HG03520 (cell line): ENCODE measurements around the gene TOM1.
"Not testable (repeated sequence)": the region's sequence is repeated elsewhere in the genome, so short reads cannot be mapped to it uniquely, and the experiment has no call there.

Source experiments
- ATAC-seq: cut with Tn5 transposase; IDR thresholded peaks from one replicate; pipeline ENCODE4 v1.9.1; 2021; ENCODE audit warnings: mild to moderate bottlenecking, moderate library complexity; ENCODE audit not compliant: unreplicated experiment

The TOM1 gene

GRCh38 chr22:35344956-35345690 lies 45.4 kb downstream of the TOM1 start:
- no peak for ATAC-seq

DNA sequence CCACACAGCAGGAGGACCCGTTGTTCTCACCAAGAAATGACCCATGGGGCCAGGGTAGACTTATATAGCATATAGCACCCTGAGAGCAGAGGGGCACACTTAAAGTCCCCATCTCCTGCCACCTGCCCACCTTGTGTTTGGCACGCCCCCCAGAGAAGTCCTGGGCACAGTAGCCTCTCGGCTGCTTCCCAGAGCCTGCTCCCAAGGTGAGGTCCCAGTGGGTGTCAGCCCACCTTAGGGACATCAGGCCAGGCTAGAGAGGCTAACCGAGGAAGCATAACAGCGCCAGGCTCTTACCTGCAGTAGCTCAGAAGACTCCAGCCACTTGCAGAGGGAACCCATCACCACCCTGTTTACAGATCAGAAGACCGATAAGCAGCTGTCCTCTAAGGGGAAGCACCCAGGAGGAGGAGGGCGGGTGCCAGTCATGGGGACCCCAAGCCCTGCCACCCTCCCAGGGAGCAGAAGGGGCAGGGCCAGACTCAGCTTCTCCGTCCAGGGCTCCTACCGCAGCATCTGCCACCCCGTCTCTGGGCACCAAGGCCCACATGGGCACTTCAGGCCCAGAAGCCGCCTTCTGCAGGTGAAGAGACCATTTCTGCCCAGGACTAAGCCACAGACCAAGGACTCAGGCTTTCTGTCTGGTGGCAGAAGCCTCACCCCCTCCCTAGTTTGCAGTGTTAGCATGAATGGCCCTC lies 46.3 kb downstream of the TOM1 start:
- no peak for ATAC-seq

DNA sequence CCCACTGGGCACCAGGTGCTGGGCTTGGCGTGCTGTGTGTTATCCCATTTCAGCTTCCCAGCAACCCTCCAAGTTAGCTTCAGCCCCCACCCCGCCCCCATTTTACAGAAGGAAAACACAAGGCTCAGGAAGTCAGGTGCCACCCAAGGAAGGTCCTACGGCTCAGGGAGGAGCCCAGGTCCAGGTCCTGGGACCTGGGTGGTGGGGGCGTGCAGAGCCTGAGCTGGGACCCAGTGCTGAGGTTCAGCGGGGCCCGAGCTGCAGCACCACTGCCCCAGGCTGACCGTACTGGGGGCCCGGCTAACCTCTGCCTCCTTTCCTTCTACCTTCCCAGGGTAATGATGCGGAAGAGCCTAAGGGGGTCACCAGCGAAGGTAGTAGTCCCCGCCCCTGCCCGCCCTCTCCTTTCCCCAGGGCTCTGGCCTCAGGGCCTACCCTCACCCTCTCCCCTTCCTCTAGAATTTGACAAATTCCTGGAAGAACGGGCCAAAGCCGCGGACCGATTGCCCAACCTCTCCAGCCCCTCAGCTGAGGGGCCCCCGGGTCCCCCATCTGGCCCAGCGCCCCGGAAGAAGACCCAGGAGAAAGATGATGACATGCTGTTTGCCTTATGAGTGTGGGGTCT lies 47.0 kb downstream of the TOM1 start:
- ATAC-seq = no peak

GRCh38 chr22:35347462-35347861 lies 47.8 kb downstream of the TOM1 start:
- no peak for ATAC-seq

- ATAC-seq = no peak
These were observed 48.4 kb downstream of the TOM1 start for GRCh38 chr22:35348026-35348590.

GRCh38 chr22:35348703-35349102 lies 49.0 kb downstream of the TOM1 start:
- no peak for ATAC-seq

- ATAC-seq = no peak
These were observed 49.6 kb downstream of the TOM1 start for GRCh38 chr22:35349368-35349703.

- no peak for ATAC-seq
These were observed 50.2 kb downstream of the TOM1 start for GRCh38 chr22:35349704-35350538.

- peak; percentile 63 for ATAC-seq
These were observed 51.1 kb downstream of the TOM1 start for GRCh38 chr22:35350539-35351503.

DNA sequence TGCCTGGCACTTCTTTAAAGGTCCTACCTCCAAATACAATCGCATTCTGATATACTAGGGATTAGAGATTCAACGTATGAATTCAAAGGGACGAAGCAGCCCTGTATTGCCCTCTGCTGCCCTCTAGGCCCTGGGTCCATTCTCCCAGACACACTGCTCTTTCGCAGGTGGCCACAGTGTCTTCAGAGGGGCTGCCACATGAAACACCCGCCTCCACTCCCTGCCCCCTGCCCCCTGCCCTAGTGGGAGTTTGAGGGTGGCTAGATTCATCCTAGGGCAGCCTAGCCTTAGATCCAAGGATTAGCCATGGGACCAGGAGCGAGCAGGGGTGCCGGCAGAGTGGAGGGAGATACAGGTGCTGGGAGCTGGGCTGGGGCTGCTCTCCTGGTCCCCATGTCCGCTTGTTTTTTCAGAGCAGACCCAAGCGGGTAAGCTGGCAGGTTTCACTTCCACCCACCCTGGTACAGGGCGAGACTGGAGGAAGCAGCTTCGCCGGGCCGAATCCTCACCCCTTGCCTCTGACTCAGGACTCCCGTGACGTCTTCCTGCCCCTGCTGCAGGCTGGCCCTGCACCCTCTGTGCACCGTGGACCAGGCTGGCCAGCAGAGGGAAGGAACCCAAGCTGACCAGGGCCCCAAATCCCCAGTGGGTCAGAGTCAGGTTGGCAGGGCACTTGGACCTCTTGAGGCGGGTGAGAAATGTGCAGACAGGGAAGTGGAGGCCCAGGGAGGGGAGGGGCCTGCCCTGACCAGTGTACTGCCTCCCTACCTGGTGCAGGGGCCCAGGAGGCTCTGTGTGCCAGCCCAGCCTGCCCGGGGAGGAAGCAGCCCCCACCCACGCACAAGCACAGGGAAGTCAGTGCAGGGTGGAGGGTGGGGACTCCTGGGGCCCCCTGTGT lies 52.8 kb downstream of the TOM1 start:
- no peak for ATAC-seq

GRCh38 chr22:35353318-35353717 lies 53.6 kb downstream of the TOM1 start:
- no peak for ATAC-seq

DNA sequence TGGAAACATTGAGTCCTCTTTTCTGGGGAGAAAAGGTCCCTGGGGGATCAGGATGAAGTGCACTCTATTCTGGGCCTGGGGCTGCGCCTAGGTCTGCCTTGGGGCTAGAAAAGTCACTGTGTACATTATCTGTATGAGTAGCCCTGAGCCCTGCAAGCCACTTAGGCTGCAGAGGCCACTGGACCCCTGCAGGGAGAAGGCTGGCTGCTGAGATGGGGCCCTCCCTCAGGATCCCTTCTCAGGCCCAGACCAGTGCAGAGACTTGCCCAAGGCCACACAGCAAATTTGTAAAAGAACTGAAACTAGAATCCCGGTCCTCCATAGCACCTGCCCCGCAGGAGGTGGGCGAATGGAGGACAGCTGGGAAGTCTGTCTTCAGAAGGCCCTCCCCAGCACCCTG lies 54.4 kb downstream of the TOM1 start:
- no peak for ATAC-seq

DNA sequence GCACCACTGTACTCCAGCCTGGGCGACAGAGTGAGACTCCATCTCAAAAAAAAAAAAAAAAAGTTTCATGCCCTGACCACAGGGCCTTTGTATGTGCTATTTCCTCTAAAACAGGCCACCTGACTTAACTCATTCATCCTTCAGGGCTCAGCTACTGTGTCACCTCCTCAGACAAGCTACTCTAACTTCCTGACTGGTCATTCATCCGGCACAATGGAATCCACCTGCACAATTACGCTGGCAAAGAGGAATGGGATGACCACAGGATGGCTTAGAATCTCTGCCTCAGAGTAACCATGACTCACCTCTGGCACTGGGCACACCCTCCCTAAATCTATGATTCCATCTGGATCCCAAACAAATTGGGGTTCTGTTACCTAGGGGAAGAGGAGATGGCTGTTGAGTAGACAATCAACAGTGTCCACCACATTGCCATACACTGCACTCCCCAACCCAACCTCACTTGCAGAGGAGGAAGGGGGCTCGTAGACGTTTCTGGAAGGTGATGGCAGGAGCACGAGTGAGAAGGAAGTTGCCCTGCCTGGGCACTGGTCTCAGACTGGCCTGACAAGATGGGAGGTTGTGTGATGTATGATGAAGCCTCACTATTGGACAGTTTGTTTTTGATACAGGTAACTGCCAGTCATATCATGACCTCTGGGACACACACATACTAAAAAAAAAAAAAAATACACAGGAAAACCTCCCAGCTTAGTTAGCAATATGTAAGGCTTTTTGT lies 58.4 kb downstream of the TOM1 start:
- ATAC-seq = no peak

GRCh38 chr22:35359380-35360065 lies 59.8 kb downstream of the TOM1 start:
- ATAC-seq = no peak

DNA sequence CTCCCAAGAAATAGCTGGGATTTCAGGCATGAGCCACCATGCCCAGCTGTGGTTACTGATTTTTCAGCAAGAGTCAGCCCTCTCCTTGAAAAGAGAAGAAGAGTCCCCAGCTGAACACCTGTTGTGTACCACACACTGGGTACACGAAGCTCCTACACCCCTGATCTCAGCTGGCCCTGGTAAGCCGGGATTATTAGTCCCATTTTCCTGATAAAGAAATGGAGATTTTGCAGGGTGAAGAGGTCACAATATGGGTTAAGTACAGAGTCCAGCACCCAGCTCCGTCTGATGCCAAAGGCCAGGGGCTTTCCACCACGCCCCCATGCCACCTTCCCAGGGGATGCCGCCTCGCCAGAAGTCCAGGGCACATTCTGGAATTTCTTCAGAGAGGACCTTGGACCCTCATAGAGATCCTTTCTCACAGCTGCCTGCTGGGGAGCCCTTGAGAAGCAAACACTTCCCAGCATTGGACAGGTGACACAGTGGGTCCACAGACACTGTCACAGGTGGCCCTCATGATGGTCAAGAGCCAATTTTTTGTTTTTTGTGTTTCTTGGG lies 61.4 kb downstream of the TOM1 start:
- ATAC-seq = no peak

DNA sequence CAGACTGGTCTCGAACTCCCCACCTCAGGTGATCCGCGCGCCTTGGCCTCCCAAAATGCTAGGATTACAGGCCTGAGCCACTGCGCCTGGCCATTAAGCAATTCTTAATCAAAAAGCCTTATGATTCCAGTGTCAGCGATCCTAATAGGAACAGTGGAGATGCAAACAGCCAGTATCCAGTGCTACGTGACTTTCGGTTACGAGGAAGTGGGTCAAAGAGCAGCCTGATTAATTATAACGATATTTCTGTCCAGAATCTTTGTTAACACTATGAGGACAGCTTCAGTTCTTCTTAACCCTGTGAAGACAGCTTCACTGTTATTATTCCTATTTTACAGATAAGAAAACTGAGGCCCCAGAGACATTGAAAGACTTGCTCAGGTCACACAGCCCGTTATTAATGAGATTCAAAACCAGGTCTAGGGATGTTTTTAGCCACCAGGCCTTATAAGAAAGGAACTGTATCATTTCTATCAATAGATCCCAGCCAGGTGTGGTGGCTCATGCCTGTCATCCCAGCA lies 63.9 kb downstream of the TOM1 start:
- ATAC-seq = no peak

- ATAC-seq = not testable (repeated sequence)
These were observed 64.5 kb downstream of the TOM1 start for GRCh38 chr22:35364230-35364629.
